ENCODE measurements around the gene SBSN.

SBSN gene

GRCh38 chr19:35531291-35531690 is 3.2 kb upstream of the SBSN start:
- TF ChIP-seq GATA3 (IDR thresholded peaks at IDR 0.05; ENCODE audit: low read depth, low read length) (no peak), GATA2 (IDR thresholded peaks at IDR 0.05; ENCODE audit: low read depth, low read length) (no peak)

DNA sequence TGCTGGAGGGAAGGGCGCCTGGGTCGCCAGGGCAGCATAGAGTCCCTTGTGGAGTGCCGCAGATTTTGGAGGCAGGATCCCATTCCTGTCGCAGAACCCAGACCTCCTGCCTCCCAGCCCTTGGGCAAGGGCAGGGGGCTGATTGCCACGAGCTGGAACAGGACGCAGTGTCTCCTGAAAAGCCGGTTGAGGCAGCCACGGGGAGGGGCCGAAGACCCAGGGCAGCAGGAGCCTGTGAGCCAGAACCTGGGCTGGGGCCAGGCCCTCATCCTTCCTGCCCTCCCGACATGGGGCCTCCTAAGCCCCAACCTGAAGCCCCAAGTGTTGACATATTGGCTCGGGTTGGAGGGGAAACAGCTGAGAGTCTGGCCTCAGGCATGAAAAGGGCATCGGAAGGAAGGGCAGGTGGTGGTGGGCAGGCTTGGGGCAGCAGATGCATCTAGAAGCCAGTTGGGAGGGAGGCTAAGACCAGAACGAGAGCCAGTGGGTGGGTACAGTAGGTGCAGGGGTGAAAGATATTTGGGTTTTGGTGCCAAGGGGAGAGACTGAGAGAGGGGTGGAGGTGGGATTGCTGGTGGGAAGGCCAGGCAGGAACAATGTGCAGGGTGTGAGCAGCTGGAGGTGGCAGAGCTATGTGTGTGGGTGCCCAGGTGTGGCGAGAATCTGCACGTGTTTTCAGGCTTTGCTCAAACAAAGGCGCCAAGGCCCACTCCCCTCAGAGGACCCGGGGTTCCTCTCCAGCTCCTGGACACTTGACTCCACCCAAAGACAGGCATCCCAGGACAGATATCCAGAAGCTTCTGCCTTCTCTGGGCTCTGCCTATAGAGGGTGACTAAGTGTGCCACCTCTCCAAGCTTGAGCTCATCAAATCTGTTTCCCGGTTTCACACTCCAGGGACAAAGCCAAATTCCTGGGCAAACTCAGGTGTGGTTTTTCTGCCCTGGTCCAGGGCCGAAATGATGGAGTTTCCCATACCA is 1.4 kb upstream of the SBSN start:
- TF ChIP-seq GATA3 (IDR thresholded peaks at IDR 0.05; ENCODE audit: low read depth, low read length) (no peak), GATA2 (IDR thresholded peaks at IDR 0.05; ENCODE audit: low read depth, low read length) (no peak)

DNA sequence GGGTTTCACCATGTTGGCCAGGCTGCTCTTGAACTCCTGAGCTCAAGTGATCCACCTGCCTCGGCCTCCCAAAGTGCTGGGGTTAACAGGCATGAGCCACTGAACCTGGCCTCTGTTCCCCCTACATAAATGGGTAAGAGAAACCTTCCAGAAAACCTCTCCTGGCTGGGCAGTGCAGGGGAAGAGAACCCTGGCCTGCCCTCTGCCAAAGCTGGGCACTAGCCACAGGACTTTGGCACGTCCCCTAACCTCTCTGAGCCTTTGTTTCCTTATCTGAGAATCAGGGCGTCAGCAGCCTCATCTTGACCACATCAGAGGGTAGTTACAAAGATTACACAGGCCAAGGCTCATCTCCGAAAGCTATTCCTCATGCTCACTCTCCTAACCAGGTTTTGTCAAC is 2.2 kb downstream of the SBSN start:
- no peak for TF ChIP-seq GATA3 (IDR thresholded peaks at IDR 0.05; ENCODE audit: low read depth, low read length)
- no peak for TF ChIP-seq GATA2 (IDR thresholded peaks at IDR 0.05; ENCODE audit: low read depth, low read length)

GRCh38 chr19:35524181-35524837 is 3.8 kb downstream of the SBSN start:
- TF ChIP-seq GATA2 (IDR thresholded peaks at IDR 0.05; ENCODE audit: low read depth, low read length), result no peak
- TF ChIP-seq GATA3 (IDR thresholded peaks at IDR 0.05; ENCODE audit: low read depth, low read length), result no peak

DNA sequence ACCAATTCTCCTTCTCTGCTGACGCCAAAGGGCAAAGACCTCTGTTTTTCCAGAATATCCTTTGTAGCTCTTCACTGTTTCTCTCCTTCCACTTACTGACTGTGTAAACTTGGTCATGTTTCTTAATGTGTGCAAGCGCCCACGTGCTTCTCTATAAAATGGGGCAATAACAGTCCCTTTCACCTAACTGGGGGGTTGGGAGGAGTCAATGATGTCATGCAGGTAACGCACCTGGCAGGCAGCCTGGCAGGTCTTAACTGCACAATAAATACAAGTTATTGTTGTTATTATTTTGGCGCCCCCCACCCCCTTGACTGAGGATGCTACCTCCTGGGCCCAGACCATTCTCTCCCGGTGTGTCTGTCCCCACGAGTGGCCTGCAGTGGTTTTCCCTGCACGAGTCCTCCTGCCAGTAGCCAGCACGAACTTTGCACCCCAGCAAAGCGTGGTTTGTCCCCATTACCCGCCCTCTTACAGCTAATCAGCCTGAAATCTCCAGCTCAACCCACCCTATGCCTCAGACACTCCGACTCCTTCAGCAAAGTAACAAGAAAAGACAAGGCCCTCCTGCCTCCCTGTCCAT is 5.3 kb downstream of the SBSN start:
- TF ChIP-seq GATA3 (IDR thresholded peaks at IDR 0.05; ENCODE audit: low read depth, low read length) (no peak), GATA2 (IDR thresholded peaks at IDR 0.05; ENCODE audit: low read depth, low read length) (no peak)

- no peak for TF ChIP-seq GATA3 (IDR thresholded peaks at IDR 0.05; ENCODE audit: low read depth, low read length)
- TF ChIP-seq GATA2 (IDR thresholded peaks at IDR 0.05; ENCODE audit: low read depth, low read length), result no peak
These were observed 6.9 kb downstream of the SBSN start for GRCh38 chr19:35521124-35521743.

GRCh38 chr19:35519291-35519690 is 8.8 kb downstream of the SBSN start:
- TF ChIP-seq GATA2 (IDR thresholded peaks at IDR 0.05; ENCODE audit: low read depth, low read length), result no peak
- no peak for TF ChIP-seq GATA3 (IDR thresholded peaks at IDR 0.05; ENCODE audit: low read depth, low read length)

- no peak for TF ChIP-seq GATA3 (IDR thresholded peaks at IDR 0.05; ENCODE audit: low read depth, low read length)
- no peak for TF ChIP-seq GATA2 (IDR thresholded peaks at IDR 0.05; ENCODE audit: low read depth, low read length)
These were observed 9.8 kb downstream of the SBSN start for GRCh38 chr19:35518313-35518712.

GRCh38 chr19:35517342-35517741 is 10.8 kb downstream of the SBSN start:
- TF ChIP-seq GATA2 (IDR thresholded peaks at IDR 0.05; ENCODE audit: low read depth, low read length) (no peak), GATA3 (IDR thresholded peaks at IDR 0.05; ENCODE audit: low read depth, low read length) (no peak)

DNA sequence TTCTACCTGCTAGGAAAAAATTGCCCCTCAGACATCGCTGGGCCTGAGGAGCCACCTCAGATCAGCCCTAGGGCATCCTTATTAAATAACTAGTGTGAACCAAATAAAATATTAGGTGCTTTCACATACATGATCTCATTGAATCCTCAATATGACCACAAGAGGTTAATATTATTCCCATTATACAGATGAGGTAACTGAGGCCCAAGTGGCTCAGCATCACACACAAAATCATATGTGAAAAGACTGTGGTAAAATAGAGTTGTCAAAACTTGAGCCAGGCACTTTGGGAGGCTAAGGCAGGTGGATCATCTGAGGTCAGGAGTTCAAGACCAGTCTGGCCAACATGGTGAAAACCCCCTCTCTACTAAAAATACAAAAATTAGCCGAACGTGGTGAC is 11.8 kb downstream of the SBSN start:
- no peak for TF ChIP-seq GATA3 (IDR thresholded peaks at IDR 0.05; ENCODE audit: low read depth, low read length)
- TF ChIP-seq GATA2 (IDR thresholded peaks at IDR 0.05; ENCODE audit: low read depth, low read length), result no peak

DNA sequence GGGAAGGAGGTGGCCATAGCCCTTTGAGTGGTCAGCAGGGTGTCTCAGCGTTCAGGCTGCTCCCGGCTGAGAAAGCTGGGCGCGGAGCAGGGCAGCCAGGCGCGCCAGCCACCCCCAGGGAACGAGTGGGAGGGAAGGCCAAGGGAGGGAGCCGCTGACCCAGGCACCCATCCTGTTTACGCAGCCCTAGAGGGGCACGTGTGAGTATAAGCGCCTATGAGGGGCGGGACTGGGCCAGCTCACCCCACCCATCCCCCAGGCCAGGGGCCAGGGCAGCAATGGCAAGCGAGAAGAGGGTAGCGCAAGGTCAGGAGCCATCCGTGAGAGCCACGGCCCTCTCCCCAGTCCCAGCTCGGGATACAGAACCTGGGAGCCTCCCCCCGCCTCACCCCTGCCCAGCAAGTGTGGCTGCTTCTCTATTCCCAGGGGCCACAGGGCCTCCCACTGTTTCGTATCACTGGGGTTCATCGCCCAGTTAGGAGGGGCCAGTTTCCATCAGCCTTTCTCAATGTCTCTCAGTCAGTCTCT is 13.8 kb downstream of the SBSN start:
- no peak for TF ChIP-seq GATA2 (IDR thresholded peaks at IDR 0.05; ENCODE audit: low read depth, low read length)
- no peak for TF ChIP-seq GATA3 (IDR thresholded peaks at IDR 0.05; ENCODE audit: low read depth, low read length)

DNA sequence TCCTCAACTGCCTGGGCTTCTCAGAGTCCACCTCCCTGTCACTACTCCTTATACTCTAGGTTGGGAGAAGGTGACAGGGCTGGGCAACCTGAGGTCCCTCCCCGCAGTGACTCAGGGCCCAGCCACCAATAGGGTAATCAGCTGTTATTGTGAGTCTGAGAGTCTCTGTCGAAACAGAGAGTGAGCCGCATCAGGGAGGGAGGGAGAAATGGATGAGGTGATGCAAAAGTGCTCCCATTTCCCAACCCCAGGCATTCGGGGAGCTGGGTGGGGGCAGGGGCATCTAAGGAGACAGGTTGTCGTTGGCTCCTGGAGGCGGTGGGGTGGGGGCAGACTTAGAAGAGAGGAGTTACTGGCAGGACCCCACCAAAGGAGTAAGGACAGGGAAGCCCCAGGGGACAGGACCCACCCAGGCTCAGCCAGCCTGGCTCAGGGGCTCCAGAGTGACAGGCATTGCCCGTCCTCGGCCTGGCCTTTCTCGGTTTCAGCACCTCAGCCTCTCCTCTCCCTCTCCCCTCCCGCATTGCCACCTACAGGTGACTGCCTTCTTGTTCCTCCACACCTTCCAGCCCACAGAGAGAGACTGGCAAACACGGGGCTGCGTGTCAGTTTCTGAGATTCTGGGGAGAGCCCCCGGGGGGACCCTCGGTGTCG is 14.4 kb downstream of the SBSN start, which contains the start of gene DMKN:
TSS of gene DMKN (minus strand) at position 22 of the 654 bp plus-strand sequence. CDS start 174 bp downstream, outside the sequence.
- TF ChIP-seq GATA2 (IDR thresholded peaks at IDR 0.05; ENCODE audit: low read depth, low read length) (no peak), GATA3 (IDR thresholded peaks at IDR 0.05; ENCODE audit: low read depth, low read length) (no peak)
